Vagina (tissue), 2 donors: ENCODE results near the gene SLC25A28. TPM values are rescaled to one million over a fixed set of nuclear protein-coding genes. Genes with fewer than 3 reads are reported as not detected.
A peak's percentile ranks its signal among the peaks of the same experiment; 100 is the strongest.

ENCODE experiments used
- DNase-seq, 2 donors: peaks; one replicate each; pipeline ENCODE4 v3.0.0-alpha.2; 2017; ENCODE audit errors: extremely low spot score in 2 of 2
- H3K27ac ChIP-seq: fragments of 200-600 bp; sonication (generic); one replicate; pipeline ENCODE4 v1.5.1; 2019
- H3K27me3 ChIP-seq: fragments of 200-600 bp; sonication (generic); one replicate; pipeline ENCODE4 v1.5.1; 2019
- H3K36me3 ChIP-seq, 2 donors: fragments of 200-600 bp; sonication (generic); one replicate each; pipeline ENCODE4 v1.5.1; 2017 to 2019
- H3K4me1 ChIP-seq: fragments of 200-600 bp; sonication (generic); one replicate; pipeline ENCODE4 v1.5.1; 2019
- H3K4me3 ChIP-seq, 2 donors: fragments of 200-600 bp; sonication (generic); 1 replicate in 1 of 2; 2 replicates in 1 of 2; pipeline ENCODE4 v1.5.1; 2016 to 2019
- H3K9me3 ChIP-seq: fragments of 200-600 bp; sonication (generic); one replicate; pipeline ENCODE4 v1.5.1; 2019
- CTCF ChIP-seq, 3 experiments: fragments of 450-650 bp in 2 of 3; fragments of 200-600 bp in 1 of 3; sonication (generic) in 1 of 3; IDR thresholded peaks; one replicate each; pipeline ENCODE4 v1.5.1; 2017 to 2019; ENCODE audit warnings: antibody characterized with exemption in 3 of 3, mild to moderate bottlenecking in 2 of 3, moderate library complexity in 2 of 3
- POLR2A ChIP-seq, 2 donors: fragments of 450-650 bp; IDR thresholded peaks; one replicate each; pipeline ENCODE4 v1.6.1; 2017; ENCODE audit warnings: antibody characterized with exemption in 2 of 2, mild to moderate bottlenecking in 2 of 2, moderate library complexity in 2 of 2
- POLR2AphosphoS5 ChIP-seq, 2 donors: sonication (generic); formaldehyde crosslinking; IDR thresholded peaks; one replicate each; pipeline ENCODE4 v1.9.0; 2017; ENCODE audit warnings: antibody characterized with exemption in 2 of 2, mild to moderate bottlenecking in 2 of 2, low read depth in 1 of 2; ENCODE audit not compliant: insufficient read depth in 1 of 2
- intact Hi-C: fragments of 100-400 bp; cut with DNase I; formaldehyde crosslinking; loops from one replicate; pipeline ENCODE4 v1.15.1; 2023
- total RNA-seq: library from RNA; depleted of rRNA; stranded (reverse); fragments of >200 nt; gene quantifications from one replicate; pipeline ENCODE4 v1.2.3, GENCODE V29; 2016

SLC25A28 gene
- total RNA-seq, 1 donor from 2014 or later = 31.2 TPM

DNA sequence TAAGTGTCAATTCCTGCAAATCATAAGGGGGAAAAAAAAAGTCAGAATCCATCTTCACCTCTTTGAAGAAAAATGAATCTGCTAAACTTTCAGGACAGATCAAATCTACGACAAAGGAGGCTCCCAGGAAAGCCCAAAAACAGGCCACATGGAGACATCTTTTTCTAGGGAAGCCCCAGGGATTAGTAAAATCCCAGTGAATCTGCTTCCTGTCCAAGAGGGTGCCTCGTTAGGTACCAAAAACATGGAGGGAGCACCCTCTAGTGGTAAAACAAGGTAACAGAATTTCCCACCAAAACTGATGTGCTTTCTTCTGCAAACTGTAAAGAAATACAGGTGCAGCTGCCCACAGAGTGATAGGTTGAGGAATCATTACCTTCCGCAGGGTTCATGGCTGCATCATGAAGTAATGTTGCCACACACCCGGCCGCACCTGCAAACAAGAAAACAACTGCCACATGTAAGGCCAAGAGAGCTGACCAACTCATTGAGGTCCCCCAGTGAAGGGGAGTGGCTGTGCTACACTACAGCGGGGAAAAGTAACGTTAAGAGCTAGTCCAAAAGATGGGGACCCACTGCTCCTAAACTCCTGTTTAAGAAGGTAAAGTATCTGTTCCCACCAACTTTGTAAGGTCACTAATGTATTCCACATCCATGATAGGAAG, 7.9 kb downstream of the SLC25A28 start:
- no peak for DNase-seq
- intact Hi-C loops = loop anchor here (5.0 kb wide), 2 partner anchors 175 to 220 kb away; no protein-coding TSS in a partner anchor
- Histone ChIP-seq H3K36me3 (peaks cover 0 to 30% of the 10 kb centered on the region in 2 donors), H3K27me3 (no peaks in the 10 kb centered on the region), H3K4me3 (no peak overlapping the region), H3K9me3 (no peaks in the 10 kb centered on the region), H3K4me1 (peaks cover 31% of the 10 kb centered on the region), H3K27ac (no peak overlapping the region)
- TF ChIP-seq CTCF (IDR thresholded peaks at IDR 0.05) = peak; percentile 74 to 78 (median 74)
- no peak for TF ChIP-seq POLR2A (IDR thresholded peaks at IDR 0.05)
- TF ChIP-seq POLR2AphosphoS5 (IDR thresholded peaks at IDR 0.05; ENCODE audit: insufficient read depth in 1 of 2, low read depth in 1 of 2) = no peak

DNA sequence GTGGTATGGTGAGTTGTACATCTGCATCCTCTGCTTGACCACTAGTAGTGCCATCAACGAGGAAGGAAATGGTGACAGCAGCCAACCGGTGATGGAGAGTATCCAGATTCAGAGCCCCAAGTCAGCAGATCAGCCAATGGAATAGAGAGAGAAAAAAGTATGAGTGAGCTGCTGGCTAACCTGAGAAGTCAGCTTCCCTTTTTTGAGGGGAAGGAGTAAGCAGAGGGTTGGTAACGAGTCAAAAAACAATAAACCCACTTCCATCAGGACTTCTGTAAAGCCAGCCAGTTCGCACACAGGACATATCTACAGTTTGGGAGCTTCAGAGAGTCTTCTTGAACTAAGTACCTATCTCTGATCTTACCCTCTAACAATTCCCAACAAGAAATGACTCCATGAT, 8.9 kb downstream of the SLC25A28 start:
- Histone ChIP-seq H3K27ac (no peak overlapping the region), H3K27me3 (no peaks in the 10 kb centered on the region), H3K36me3 (peaks cover 0 to 30% of the 10 kb centered on the region in 2 donors), H3K9me3 (no peaks in the 10 kb centered on the region), H3K4me3 (no peak overlapping the region), H3K4me1 (peaks cover 21% of the 10 kb centered on the region)
- TF ChIP-seq CTCF (IDR thresholded peaks at IDR 0.05) (no peak), POLR2A (IDR thresholded peaks at IDR 0.05) (no peak), POLR2AphosphoS5 (IDR thresholded peaks at IDR 0.05; ENCODE audit: insufficient read depth in 1 of 2, low read depth in 1 of 2) (no peak)
- intact Hi-C loops = loop anchor here (5.0 kb wide), 2 partner anchors 174 to 219 kb away; no protein-coding TSS in a partner anchor
- DNase-seq = no peak

- Histone ChIP-seq H3K36me3 (peaks cover 0 to 30% of the 10 kb centered on the region in 2 donors), H3K4me3 (no peak overlapping the region), H3K4me1 (peaks cover 16% of the 10 kb centered on the region), H3K9me3 (no peaks in the 10 kb centered on the region), H3K27me3 (no peaks in the 10 kb centered on the region), H3K27ac (no peak overlapping the region)
- TF ChIP-seq POLR2AphosphoS5 (IDR thresholded peaks at IDR 0.05; ENCODE audit: insufficient read depth in 1 of 2, low read depth in 1 of 2) (no peak), CTCF (IDR thresholded peaks at IDR 0.05) (no peak), POLR2A (IDR thresholded peaks at IDR 0.05) (no peak)
- intact Hi-C loops = loop anchor here (5.0 kb wide), 2 partner anchors 173 to 218 kb away; no protein-coding TSS in a partner anchor
- DNase-seq = no peak
These were observed 10.0 kb downstream of the SLC25A28 start for GRCh38 chr10:99610221-99610620.

DNA sequence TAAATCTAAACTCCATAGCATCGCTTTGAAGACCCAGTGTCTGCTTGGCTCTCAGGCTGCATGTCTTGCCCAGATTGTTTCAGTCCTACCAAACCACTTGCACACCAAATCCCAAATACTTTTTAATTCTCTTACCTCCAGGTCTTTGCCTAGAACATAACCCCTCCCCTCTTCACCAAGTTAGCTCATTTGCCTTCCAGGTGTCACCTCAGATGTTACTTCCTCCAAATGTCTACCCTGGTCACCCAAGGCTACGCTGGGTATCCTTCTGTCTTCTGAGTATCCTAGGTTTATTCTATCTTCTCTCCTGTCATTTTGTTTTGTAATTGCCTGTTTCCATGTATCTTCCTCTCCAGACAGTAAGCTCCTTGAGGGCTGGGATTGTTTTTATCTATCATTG, 11.1 kb downstream of the SLC25A28 start:
- DNase-seq = no peak
- no peaks in the 10 kb centered on the region for H3K9me3 ChIP-seq
- intact Hi-C loops = no loop called here
- no peak for TF ChIP-seq POLR2AphosphoS5 (IDR thresholded peaks at IDR 0.05; ENCODE audit: insufficient read depth in 1 of 2, low read depth in 1 of 2)
- TF ChIP-seq CTCF (IDR thresholded peaks at IDR 0.05) = no peak
- no peak for TF ChIP-seq POLR2A (IDR thresholded peaks at IDR 0.05)
- H3K4me1 ChIP-seq = peaks cover 16% of the 10 kb centered on the region
- H3K36me3 ChIP-seq = peaks cover 0 to 30% of the 10 kb centered on the region in 2 donors
- no peak overlapping the region for H3K27ac ChIP-seq
- no peak overlapping the region for H3K4me3 ChIP-seq
- H3K27me3 ChIP-seq = no peaks in the 10 kb centered on the region

GRCh38 chr10:99605351-99605750, 14.9 kb downstream of the SLC25A28 start:
- H3K4me1 ChIP-seq = no peaks in the 10 kb centered on the region
- no peak for TF ChIP-seq POLR2A (IDR thresholded peaks at IDR 0.05)
- no peak for TF ChIP-seq CTCF (IDR thresholded peaks at IDR 0.05)
- no peak for TF ChIP-seq POLR2AphosphoS5 (IDR thresholded peaks at IDR 0.05; ENCODE audit: insufficient read depth in 1 of 2, low read depth in 1 of 2)
- DNase-seq = no peak
- no peaks in the 10 kb centered on the region for H3K9me3 ChIP-seq
- H3K36me3 ChIP-seq = peaks cover 0 to 6% of the 10 kb centered on the region in 2 donors
- intact Hi-C loops = no loop called here
- H3K4me3 ChIP-seq = no peak overlapping the region
- no peaks in the 10 kb centered on the region for H3K27me3 ChIP-seq
- H3K27ac ChIP-seq = no peak overlapping the region
